HCT116 (cell line): Measurements from ENCODE around the gene SULT1B1.

Experiments used
- EZH2 ChIP-seq: fragments of 200-600 bp; sonication (generic); IDR thresholded peaks from 2 replicates; pipeline ENCODE4 v1.6.1; 2017; ENCODE audit warnings: antibody characterized with exemption, mixed run types
- POLR2A ChIP-seq: IDR thresholded peaks from 2 replicates; pipeline ENCODE4 v1.7.0; 2011; ENCODE audit warnings: borderline replicate concordance; ENCODE audit not compliant: insufficient read depth, insufficient read length; ENCODE audit errors: extremely low read depth
- POLR2AphosphoS5 ChIP-seq: IDR thresholded peaks from 2 replicates; pipeline ENCODE4 v1.6.1; 2011; ENCODE audit warnings: mild to moderate bottlenecking, low read depth, low read length, moderate library complexity
- REST ChIP-seq: IDR thresholded peaks from 2 replicates; pipeline ENCODE4 v1.6.1; 2012; ENCODE audit warnings: low read depth
- SP1 ChIP-seq: IDR thresholded peaks from 2 replicates; pipeline ENCODE4 v1.6.1; 2012; ENCODE audit warnings: low read depth
- TCF7L2 ChIP-seq: IDR thresholded peaks from 2 replicates; pipeline ENCODE4 v1.7.0; 2011; ENCODE audit warnings: borderline replicate concordance, inconsistent platforms; ENCODE audit not compliant: insufficient read depth, insufficient read length; ENCODE audit errors: extremely low read depth
- TF ChIP-seq, protein P1 (sequence below), 3 experiments: fragments of 200-600 bp in 1 of 3; sonication (generic) in 1 of 3; IDR thresholded peaks in 2 of 3; conservative IDR thresholded peaks in 1 of 3; 2 replicates each; pipeline ENCODE4 v1.5.1; 2012 to 2017; ENCODE audit warnings: low read depth in 2 of 3, low read length in 2 of 3, antibody characterized with exemption in 1 of 3, borderline replicate concordance in 1 of 3, control low read depth in 1 of 3, mild to moderate bottlenecking in 1 of 3, mixed read lengths in 1 of 3, mixed run types in 1 of 3, moderate library complexity in 1 of 3; ENCODE audit not compliant: insufficient read depth in 1 of 3

GRCh38 chr4:69787879-69788278, 27.5 kb upstream of the SULT1B1 start:
- no peak for TF ChIP-seq EZH2
- TF ChIP-seq, protein P1, sequence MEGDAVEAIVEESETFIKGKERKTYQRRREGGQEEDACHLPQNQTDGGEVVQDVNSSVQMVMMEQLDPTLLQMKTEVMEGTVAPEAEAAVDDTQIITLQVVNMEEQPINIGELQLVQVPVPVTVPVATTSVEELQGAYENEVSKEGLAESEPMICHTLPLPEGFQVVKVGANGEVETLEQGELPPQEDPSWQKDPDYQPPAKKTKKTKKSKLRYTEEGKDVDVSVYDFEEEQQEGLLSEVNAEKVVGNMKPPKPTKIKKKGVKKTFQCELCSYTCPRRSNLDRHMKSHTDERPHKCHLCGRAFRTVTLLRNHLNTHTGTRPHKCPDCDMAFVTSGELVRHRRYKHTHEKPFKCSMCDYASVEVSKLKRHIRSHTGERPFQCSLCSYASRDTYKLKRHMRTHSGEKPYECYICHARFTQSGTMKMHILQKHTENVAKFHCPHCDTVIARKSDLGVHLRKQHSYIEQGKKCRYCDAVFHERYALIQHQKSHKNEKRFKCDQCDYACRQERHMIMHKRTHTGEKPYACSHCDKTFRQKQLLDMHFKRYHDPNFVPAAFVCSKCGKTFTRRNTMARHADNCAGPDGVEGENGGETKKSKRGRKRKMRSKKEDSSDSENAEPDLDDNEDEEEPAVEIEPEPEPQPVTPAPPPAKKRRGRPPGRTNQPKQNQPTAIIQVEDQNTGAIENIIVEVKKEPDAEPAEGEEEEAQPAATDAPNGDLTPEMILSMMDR (IDR thresholded peaks at IDR 0.05 in 2 of 3, conservative IDR thresholded peaks at IDR 0.05 in 1 of 3; ENCODE audit: borderline replicate concordance in 1 of 3, insufficient read depth in 1 of 3, low read depth in 2 of 3, low read length in 2 of 3) = no peak
- no peak for TF ChIP-seq REST
- no peak for TF ChIP-seq POLR2AphosphoS5
- no peak for TF ChIP-seq POLR2A
- no peak for TF ChIP-seq TCF7L2
- TF ChIP-seq SP1 = no peak
